ENCODE data around the gene MUC5B.
"Not testable (repeated sequence)": the region's sequence is repeated elsewhere in the genome, so short reads cannot be mapped to it uniquely, and the experiment has no call there.

Gene MUC5B

GRCh38 chr11:1252371-1253102, 29.7 kb downstream of the MUC5B start:
- no peak for DNase-seq

- DNase-seq: no peak
Observed at GRCh38 chr11:1253103-1253485, 30.2 kb downstream of the MUC5B start.

GRCh38 chr11:1254086-1254648, 31.3 kb downstream of the MUC5B start:
- no peak for DNase-seq

GRCh38 chr11:1254733-1255132, 31.9 kb downstream of the MUC5B start:
- DNase-seq: no peak

GRCh38 chr11:1255151-1255550, 32.3 kb downstream of the MUC5B start:
- DNase-seq: no peak

GRCh38 chr11:1256257-1257045, 33.6 kb downstream of the MUC5B start:
- DNase-seq: no peak

GRCh38 chr11:1257366-1257765, 34.5 kb downstream of the MUC5B start:
- DNase-seq: no peak

- no peak for DNase-seq
Observed at GRCh38 chr11:1257916-1258315, 35.0 kb downstream of the MUC5B start.

GRCh38 chr11:1258401-1259075, 35.7 kb downstream of the MUC5B start:
- no peak for DNase-seq

- no peak for DNase-seq
Observed at GRCh38 chr11:1259076-1259461, 36.2 kb downstream of the MUC5B start.

GRCh38 chr11:1259561-1259960, 36.7 kb downstream of the MUC5B start:
- DNase-seq: no peak

- DNase-seq: no peak
Observed at GRCh38 chr11:1260023-1260501, 37.2 kb downstream of the MUC5B start.

GRCh38 chr11:1260620-1261019, 37.8 kb downstream of the MUC5B start:
- no peak for DNase-seq

- no peak for DNase-seq
Observed at GRCh38 chr11:1261241-1262071, 38.6 kb downstream of the MUC5B start.

GRCh38 chr11:1262172-1263006, 39.5 kb downstream of the MUC5B start:
- DNase-seq: peak; percentile 65

GRCh38 chr11:1263010-1263409, 40.1 kb downstream of the MUC5B start:
- DNase-seq: no peak

GRCh38 chr11:1264444-1264843, 41.6 kb downstream of the MUC5B start:
- DNase-seq: not testable (repeated sequence)

- not testable (repeated sequence) for DNase-seq
Observed at GRCh38 chr11:1265480-1265879, 42.6 kb downstream of the MUC5B start.

GRCh38 chr11:1266976-1267375, 44.1 kb downstream of the MUC5B start:
- not testable (repeated sequence) for DNase-seq

GRCh38 chr11:1267441-1268100, 44.7 kb downstream of the MUC5B start:
- no peak for DNase-seq

- no peak for DNase-seq
Observed at GRCh38 chr11:1269957-1270356, 47.1 kb downstream of the MUC5B start.
